ENCODE results near the gene SELENOO. TPM values are rescaled to one million over a fixed set of nuclear protein-coding genes. Genes with fewer than 3 reads are reported as not detected.

The SELENOO gene
- total and polyA plus RNA-seq, 2 of the 13 experiments (the other 11 are each of a cell fraction or from before 2014, with no cell fraction given) = 14.4 to 19.0 TPM

DNA sequence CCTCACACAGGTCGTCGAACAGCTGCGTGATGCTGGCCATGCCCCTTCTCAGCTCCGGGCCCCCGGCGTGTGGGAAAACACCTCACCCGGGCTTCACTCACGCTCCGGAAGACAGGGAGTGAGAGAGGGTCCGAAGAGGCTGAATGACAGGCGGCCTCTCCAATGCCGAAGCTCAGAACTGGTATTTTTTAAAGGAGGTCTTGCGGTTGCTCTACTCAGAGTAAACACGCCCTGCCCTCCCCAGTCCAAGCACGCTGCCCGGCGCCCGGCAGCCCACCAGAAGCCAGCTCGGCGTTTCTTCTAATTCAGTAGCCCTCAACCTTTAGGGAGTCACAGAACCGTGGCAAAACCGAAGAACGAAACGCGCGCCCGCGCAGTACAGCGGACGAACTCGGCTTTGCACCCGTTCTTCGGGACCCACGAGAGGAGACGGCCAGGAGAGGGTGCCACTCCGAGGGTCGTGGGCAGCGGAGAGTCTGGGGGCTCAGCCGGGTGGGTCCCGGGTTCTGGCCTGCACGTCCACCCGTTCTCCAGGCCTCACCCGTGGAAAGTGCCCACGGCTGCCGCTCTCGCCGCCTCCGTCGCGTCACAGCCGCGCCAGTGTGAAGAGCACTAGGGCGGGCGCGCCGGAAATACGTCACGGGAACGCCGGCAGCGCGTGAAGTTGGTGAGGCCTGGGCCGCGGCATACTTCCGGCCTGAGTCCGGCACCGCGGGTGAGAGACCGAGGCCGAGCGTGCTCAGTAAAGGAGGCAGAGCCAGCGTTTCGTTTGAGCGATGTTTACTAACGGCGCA, 43.8 kb downstream of the SELENOO start, which contains the start of gene TUBGCP6 (continued):
- TF ChIP-seq ZNF205 (CRISPR knock-in tag; IDR thresholded peaks at IDR 0.05) (0 out of 2 replicates have a peak, but pooled peaks have one; percentile 29), MAFF (IDR thresholded peaks at IDR 0.05; ENCODE audit: low read depth, low read length) (no peak), ZNF451 (CRISPR knock-in tag; IDR thresholded peaks at IDR 0.05) (no peak), HDAC6 (IDR thresholded peaks at IDR 0.05; ENCODE audit: low read depth, low read length) (no peak), NCOA1 (CRISPR knock-in tag; IDR thresholded peaks at IDR 0.05) (no peak; the same call in 1 of the 2 replicates), ATF1 (CRISPR knock-in tag; IDR thresholded peaks at IDR 0.05) (peak; percentile 99), ZNF569 (CRISPR knock-in tag; IDR thresholded peaks at IDR 0.05; ENCODE audit: borderline replicate concordance) (no peak), CBFB (CRISPR knock-in tag; IDR thresholded peaks at IDR 0.05) (peak; percentile 84), AGO2 (optimal IDR thresholded peaks at IDR 0.05; ENCODE audit: low read depth, low read length) (peak; percentile 95), HNF4A (CRISPR knock-in tag; IDR thresholded peaks at IDR 0.05) (peak; percentile 48; the same call in 1 of the 2 replicates), ZNF598 (CRISPR knock-in tag; IDR thresholded peaks at IDR 0.05; ENCODE audit: borderline replicate concordance) (0 out of 2 replicates have a peak, but pooled peaks have one; percentile 74), ZSCAN30 (CRISPR knock-in tag; IDR thresholded peaks at IDR 0.05) (no peak), EHMT2 (IDR thresholded peaks at IDR 0.05; ENCODE audit: borderline replicate concordance, low read depth, low read length) (no peak), NFATC3 (CRISPR knock-in tag; IDR thresholded peaks at IDR 0.05) (peak; percentile 77; the same call in 1 of the 2 replicates), SOX6 (IDR thresholded peaks at IDR 0.05) (no peak), SOX6 (CRISPR knock-in tag; IDR thresholded peaks at IDR 0.05) (peak; percentile 75), FOSL2 (CRISPR knock-in tag; IDR thresholded peaks at IDR 0.05) (no peak; the same call in 1 of the 2 replicates), MED8 (CRISPR knock-in tag; IDR thresholded peaks at IDR 0.05; ENCODE audit: insufficient replicate concordance) (peak; percentile 57), CHCHD3 (CRISPR knock-in tag; IDR thresholded peaks at IDR 0.05) (peak; percentile 62; the same call in 1 of the 2 replicates), CC2D1A (CRISPR knock-in tag; IDR thresholded peaks at IDR 0.05) (no peak), DNMT1 (CRISPR knock-in tag; IDR thresholded peaks at IDR 0.05) (0 out of 2 replicates have a peak, but pooled peaks have one; percentile 49), RFXANK (CRISPR knock-in tag; IDR thresholded peaks at IDR 0.05) (0 out of 2 replicates have a peak, but pooled peaks have one; percentile 47)
- TF ChIP-seq, protein P1, sequence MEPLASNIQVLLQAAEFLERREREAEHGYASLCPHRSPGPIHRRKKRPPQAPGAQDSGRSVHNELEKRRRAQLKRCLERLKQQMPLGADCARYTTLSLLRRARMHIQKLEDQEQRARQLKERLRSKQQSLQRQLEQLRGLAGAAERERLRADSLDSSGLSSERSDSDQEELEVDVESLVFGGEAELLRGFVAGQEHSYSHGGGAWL (CRISPR knock-in tag; IDR thresholded peaks at IDR 0.05) = 0 out of 2 replicates have a peak, but pooled peaks have one; percentile 37
- TF ChIP-seq, protein P2, sequence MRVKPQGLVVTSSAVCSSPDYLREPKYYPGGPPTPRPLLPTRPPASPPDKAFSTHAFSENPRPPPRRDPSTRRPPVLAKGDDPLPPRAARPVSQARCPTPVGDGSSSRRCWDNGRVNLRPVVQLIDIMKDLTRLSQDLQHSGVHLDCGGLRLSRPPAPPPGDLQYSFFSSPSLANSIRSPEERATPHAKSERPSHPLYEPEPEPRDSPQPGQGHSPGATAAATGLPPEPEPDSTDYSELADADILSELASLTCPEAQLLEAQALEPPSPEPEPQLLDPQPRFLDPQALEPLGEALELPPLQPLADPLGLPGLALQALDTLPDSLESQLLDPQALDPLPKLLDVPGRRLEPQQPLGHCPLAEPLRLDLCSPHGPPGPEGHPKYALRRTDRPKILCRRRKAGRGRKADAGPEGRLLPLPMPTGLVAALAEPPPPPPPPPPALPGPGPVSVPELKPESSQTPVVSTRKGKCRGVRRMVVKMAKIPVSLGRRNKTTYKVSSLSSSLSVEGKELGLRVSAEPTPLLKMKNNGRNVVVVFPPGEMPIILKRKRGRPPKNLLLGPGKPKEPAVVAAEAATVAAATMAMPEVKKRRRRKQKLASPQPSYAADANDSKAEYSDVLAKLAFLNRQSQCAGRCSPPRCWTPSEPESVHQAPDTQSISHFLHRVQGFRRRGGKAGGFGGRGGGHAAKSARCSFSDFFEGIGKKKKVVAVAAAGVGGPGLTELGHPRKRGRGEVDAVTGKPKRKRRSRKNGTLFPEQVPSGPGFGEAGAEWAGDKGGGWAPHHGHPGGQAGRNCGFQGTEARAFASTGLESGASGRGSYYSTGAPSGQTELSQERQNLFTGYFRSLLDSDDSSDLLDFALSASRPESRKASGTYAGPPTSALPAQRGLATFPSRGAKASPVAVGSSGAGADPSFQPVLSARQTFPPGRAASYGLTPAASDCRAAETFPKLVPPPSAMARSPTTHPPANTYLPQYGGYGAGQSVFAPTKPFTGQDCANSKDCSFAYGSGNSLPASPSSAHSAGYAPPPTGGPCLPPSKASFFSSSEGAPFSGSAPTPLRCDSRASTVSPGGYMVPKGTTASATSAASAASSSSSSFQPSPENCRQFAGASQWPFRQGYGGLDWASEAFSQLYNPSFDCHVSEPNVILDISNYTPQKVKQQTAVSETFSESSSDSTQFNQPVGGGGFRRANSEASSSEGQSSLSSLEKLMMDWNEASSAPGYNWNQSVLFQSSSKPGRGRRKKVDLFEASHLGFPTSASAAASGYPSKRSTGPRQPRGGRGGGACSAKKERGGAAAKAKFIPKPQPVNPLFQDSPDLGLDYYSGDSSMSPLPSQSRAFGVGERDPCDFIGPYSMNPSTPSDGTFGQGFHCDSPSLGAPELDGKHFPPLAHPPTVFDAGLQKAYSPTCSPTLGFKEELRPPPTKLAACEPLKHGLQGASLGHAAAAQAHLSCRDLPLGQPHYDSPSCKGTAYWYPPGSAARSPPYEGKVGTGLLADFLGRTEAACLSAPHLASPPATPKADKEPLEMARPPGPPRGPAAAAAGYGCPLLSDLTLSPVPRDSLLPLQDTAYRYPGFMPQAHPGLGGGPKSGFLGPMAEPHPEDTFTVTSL (CRISPR knock-in tag; IDR thresholded peaks at IDR 0.05; ENCODE audit: borderline replicate concordance) = no peak
- TF ChIP-seq, protein P3, sequence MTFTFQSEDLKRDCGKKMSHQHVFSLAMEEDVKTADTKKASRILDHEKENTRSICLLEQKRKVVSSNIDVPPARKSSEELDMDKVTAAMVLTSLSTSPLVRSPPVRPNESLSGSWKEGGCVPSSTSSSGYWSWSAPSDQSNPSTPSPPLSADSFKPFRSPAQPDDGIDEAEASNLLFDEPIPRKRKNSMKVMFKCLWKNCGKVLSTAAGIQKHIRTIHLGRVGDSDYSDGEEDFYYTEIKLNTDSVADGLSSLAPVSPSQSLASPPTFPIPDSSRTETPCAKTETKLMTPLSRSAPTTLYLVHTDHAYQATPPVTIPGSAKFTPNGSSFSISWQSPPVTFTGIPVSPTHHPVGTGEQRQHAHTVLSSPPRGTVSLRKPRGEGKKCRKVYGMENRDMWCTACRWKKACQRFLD (CRISPR knock-in tag; IDR thresholded peaks at IDR 0.05; ENCODE audit: borderline replicate concordance) = no peak

All from HepG2 (cell line).